T47D (cell line): ENCODE measurements around the gene CTCFL.

Experiments
- DNase-seq, 2 experiments: peaks; one replicate each; pipeline versions ENCODE4 v3.0.0 to v3.0.0-alpha.2; 2011 to 2012; ENCODE audit warnings: low read depth in 1 of 2, low spot score in 1 of 2
- JUND ChIP-seq: IDR thresholded peaks from 2 replicates; pipeline ENCODE4 v1.6.1; 2012; ENCODE audit warnings: low read depth
- in situ Hi-C: cut with HindIII; loops from 2 replicates; pipeline ENCODE4 v1.10.0; 2016; ENCODE audit warnings: low sequenced_read_pairs, low pct_unique_long_range_greater_than_20kb

The CTCFL gene

GRCh38 chr20:57555457-57556184 lies 30.7 kb upstream of the CTCFL start:
- no peak for DNase-seq

GRCh38 chr20:57553376-57554018 lies 28.6 kb upstream of the CTCFL start:
- in situ Hi-C loops, result no loop called here
- TF ChIP-seq JUND, result no peak
- DNase-seq, result no peak

More at GRCh38 chr20:57555457-57556184, 30.7 kb upstream of the CTCFL start:
- TF ChIP-seq JUND, result no peak
- in situ Hi-C loops, result no loop called here

GRCh38 chr20:57552471-57552870 lies 27.5 kb upstream of the CTCFL start:
- no peak for DNase-seq
- in situ Hi-C loops, result no loop called here
- TF ChIP-seq JUND, result no peak

DNA sequence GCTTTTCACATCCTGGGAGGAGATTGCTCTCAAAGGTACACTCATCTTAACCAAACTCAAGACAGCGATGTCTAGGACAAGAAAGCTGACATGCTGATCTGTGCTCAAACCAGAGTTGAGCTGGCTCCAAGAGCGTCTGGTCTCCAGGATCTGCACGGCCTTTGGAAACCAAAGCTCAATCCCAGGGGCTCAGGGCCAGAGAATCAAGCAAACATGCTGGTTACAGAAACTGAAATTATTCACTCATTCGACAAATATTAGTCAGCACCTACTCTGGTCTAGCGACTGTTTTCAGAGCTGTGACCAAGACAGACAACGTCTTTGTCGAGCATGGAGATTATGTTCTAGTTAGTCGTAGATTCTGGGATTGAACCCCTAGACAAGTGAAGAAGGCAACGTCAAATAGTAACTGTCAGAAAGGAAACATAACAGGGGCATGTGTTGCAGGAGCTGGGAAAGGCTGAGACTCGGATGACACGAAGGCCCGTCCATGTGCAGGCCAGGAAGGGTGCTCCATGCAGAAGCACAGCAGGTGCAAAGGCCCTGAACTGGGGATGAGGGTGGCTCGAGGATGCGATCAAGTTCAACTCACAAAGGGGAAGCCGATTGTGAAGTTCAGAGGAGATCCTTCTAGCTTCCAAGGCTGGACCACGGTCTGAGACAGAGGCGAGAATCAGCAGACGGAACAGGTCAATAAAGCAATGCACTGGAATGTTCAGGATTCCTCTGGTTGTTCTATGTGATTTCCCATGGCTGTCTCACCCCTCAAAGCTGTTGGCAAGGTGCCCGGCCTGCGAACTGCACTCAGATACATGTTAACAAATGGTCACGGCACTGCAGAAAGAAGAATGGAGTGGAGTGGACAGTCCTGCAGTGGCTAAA lies 23.5 kb upstream of the CTCFL start:
- in situ Hi-C loops, result no loop called here
- DNase-seq, result no peak
- TF ChIP-seq JUND, result no peak

- in situ Hi-C loops, result no loop called here
- TF ChIP-seq JUND, result no peak
- DNase-seq, result no peak
Measured at GRCh38 chr20:57546956-57547649, 22.2 kb upstream of the CTCFL start.

- no peak for TF ChIP-seq JUND
- DNase-seq, result no peak
- in situ Hi-C loops, result no loop called here
Measured at GRCh38 chr20:57545927-57546662, 21.2 kb upstream of the CTCFL start.

DNA sequence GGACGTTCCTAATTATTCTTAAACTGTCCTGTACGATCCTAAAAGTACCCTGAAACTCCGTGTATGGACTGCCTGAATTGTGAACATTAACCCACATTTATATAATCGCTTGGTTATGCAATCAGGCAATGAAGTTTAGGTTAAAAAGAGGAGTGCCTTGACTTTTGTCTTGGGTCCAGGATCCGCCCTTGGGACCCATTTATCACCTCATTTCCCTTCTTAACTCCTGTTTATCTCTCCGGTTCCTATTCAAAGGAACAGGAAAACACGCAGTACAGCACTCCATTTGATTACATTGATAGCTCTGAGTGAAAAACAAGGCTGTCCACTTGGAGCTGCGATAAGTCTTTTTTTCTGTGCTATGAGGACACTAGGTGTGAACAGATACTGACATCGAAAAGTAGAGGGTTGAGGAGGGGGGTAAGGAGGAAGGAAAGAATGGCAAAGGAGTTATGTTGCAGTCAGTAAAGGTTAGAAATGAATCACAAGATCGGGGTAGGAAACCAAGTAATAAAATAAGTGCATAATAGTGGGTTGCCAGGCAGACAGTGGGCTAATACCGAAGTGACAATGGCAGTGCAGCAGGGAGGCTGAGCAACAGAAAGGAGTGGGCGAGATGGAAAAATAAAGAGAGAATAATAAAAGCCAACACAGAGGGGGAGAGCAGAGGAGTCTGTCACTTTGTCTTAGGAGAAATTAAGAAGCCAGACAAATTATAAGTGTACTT lies 20.1 kb upstream of the CTCFL start:
- in situ Hi-C loops, result no loop called here
- TF ChIP-seq JUND, result no peak
- no peak for DNase-seq

GRCh38 chr20:57543754-57544153 lies 18.8 kb upstream of the CTCFL start:
- no peak for TF ChIP-seq JUND
- DNase-seq, result no peak
- in situ Hi-C loops, result no loop called here

DNA sequence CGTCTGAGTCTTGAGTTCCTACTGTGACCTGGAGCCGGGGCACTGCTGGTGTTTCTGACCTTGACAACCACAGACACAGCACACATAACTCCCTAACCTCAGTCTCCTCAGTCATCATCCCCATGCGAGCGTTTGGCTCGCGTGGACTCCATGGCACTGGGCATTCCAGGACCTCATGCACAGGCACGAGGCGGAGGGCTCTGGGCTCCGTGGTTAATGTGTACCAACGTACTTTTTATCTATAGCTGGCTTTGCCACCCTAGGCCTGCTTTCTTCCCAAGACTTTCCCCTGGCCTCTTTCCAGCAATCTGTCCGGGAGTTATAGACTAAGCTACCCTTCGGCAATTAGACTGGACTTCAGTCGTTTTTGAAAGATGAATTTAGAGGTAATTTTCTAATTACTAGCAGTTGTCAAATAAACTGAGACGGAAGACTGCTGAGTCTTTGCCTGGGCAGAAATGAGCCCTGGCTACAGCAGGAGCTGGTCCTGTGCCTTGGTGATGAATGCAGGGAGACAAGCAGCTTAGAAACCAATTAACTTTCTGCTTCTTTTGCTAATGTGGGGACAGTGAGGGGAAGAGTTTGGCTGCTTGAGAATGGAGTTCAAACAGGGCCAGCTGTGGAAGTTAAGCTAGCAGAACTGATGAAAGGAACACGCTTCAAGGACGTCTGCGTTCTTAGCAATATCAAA lies 16.1 kb upstream of the CTCFL start:
- DNase-seq, result no peak
- no peak for TF ChIP-seq JUND
- in situ Hi-C loops, result no loop called here

DNA sequence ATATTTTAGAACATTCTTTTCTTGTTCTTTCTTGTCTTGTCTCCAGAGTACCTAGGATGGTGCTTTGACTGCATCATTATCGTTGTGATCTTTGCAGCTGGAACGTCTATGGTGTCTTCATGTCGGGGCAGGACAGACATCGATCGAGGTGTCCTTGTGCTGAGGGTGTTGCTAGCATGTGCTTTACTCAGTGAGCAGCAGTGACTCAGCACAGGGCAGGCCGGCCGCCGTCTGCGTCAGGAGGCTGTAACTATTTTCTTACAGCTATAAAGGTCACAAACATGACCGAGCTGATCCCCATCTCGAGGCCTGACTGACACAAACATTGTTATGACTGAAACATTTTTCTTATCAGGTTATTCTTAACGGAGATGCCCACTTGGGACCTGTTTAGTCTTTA lies 14.9 kb upstream of the CTCFL start:
- no peak for TF ChIP-seq JUND
- no peak for DNase-seq
- in situ Hi-C loops, result no loop called here

DNA sequence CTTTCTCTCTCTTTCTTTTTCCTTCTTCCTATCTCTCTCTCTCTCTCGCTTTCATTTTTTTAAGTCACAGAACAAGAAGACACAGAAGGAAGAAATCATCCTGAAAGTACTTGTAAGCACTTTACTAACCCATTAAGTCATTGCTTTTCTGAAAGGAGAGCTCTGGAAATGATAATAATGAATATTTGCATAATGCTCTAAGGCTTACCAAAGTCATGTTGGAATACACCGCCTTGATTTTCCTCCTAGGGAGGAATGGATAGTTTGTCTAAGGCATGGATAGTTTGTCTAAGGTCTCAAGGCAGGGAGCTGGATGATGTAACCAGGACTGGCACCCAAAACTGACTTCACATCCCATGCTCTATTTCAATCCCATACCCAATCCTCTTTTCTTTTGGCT lies 12.9 kb upstream of the CTCFL start:
- DNase-seq, result no peak
- in situ Hi-C loops, result no loop called here
- no peak for TF ChIP-seq JUND
